GM18873 (cell line): ENCODE data around the gene VPS26C.
"Not testable (repeated sequence)": the region's sequence is repeated elsewhere in the genome, so short reads cannot be mapped to it uniquely, and the experiment has no call there.

ENCODE experiments used
- ATAC-seq: cut with Tn5 transposase; IDR thresholded peaks from one replicate; pipeline ENCODE4 v1.9.1; 2021; ENCODE audit warnings: mild to moderate bottlenecking, moderate library complexity, moderate number of reproducible peaks; ENCODE audit not compliant: unreplicated experiment, low FRiP score

Gene VPS26C

GRCh38 chr21:37231671-37232070 is 35.5 kb downstream of the VPS26C start:
- no peak for ATAC-seq

- ATAC-seq: no peak
These were observed 35.9 kb downstream of the VPS26C start for GRCh38 chr21:37231249-37231645.

- ATAC-seq: no peak
These were observed 36.4 kb downstream of the VPS26C start for GRCh38 chr21:37230632-37231248.

GRCh38 chr21:37228003-37228400 is 39.1 kb downstream of the VPS26C start:
- no peak for ATAC-seq

- ATAC-seq: no peak
These were observed 39.8 kb downstream of the VPS26C start for GRCh38 chr21:37227071-37228002.

- no peak for ATAC-seq
These were observed 40.9 kb downstream of the VPS26C start for GRCh38 chr21:37226041-37226920.

- no peak for ATAC-seq
These were observed 42.0 kb downstream of the VPS26C start for GRCh38 chr21:37224861-37225839.

GRCh38 chr21:37223804-37224345 is 43.3 kb downstream of the VPS26C start:
- no peak for ATAC-seq

- not testable (repeated sequence) for ATAC-seq
These were observed 44.9 kb downstream of the VPS26C start for GRCh38 chr21:37222248-37222647.

GRCh38 chr21:37220981-37221664 is 46.0 kb downstream of the VPS26C start:
- peak; percentile 87 for ATAC-seq

- peak; percentile 18 for ATAC-seq
These were observed 46.6 kb downstream of the VPS26C start for GRCh38 chr21:37220433-37220980.

- ATAC-seq: no peak
These were observed 47.2 kb downstream of the VPS26C start for GRCh38 chr21:37219761-37220432.

GRCh38 chr21:37214952-37215351 is 52.2 kb downstream of the VPS26C start:
- no peak for ATAC-seq

GRCh38 chr21:37210799-37211198 is 56.3 kb downstream of the VPS26C start:
- no peak for ATAC-seq

GRCh38 chr21:37210130-37210529 is 57.0 kb downstream of the VPS26C start:
- no peak for ATAC-seq

- no peak for ATAC-seq
These were observed 58.4 kb downstream of the VPS26C start for GRCh38 chr21:37208741-37209225.

- peak; percentile 55 for ATAC-seq
These were observed 58.9 kb downstream of the VPS26C start for GRCh38 chr21:37208056-37208721.
